Epithelial cell of prostate (primary cell): ENCODE results near the gene ALPI.

Source experiments
- DNase-seq: peaks from one replicate; pipeline ENCODE4 v3.0.0-alpha.2; 2011; ENCODE audit warnings: low read depth, low spot score
- H3K27ac ChIP-seq: fragments of 450-650 bp; 2 replicates; pipeline ENCODE4 v1.5.1; 2017; ENCODE audit warnings: mild to moderate bottlenecking

Gene ALPI

GRCh38 chr2:232493701-232494474 is 37.9 kb downstream of the ALPI start:
- no peak overlapping the region for H3K27ac ChIP-seq
- DNase-seq = no peak

- no peak for DNase-seq
- no peak overlapping the region for H3K27ac ChIP-seq
Observed at GRCh38 chr2:232494542-232494941, 38.6 kb downstream of the ALPI start.

- DNase-seq = no peak
- no peak overlapping the region for H3K27ac ChIP-seq
Observed at GRCh38 chr2:232495292-232495691, 39.3 kb downstream of the ALPI start.

- DNase-seq = no peak
- no peak overlapping the region for H3K27ac ChIP-seq
Observed at GRCh38 chr2:232496501-232497270, 40.7 kb downstream of the ALPI start.

- no peak for DNase-seq
- no peak overlapping the region for H3K27ac ChIP-seq
Observed at GRCh38 chr2:232497348-232497747, 41.4 kb downstream of the ALPI start.

GRCh38 chr2:232498452-232498851 is 42.5 kb downstream of the ALPI start:
- DNase-seq = no peak
- no peak overlapping the region for H3K27ac ChIP-seq

- H3K27ac ChIP-seq = no peak overlapping the region
- DNase-seq = no peak
Observed at GRCh38 chr2:232501331-232501771, 45.4 kb downstream of the ALPI start.

- no peak overlapping the region for H3K27ac ChIP-seq
- DNase-seq = no peak
Observed at GRCh38 chr2:232501794-232502390, 45.9 kb downstream of the ALPI start.

- DNase-seq = no peak
- no peak overlapping the region for H3K27ac ChIP-seq
Observed at GRCh38 chr2:232502511-232502910, 46.6 kb downstream of the ALPI start.

- DNase-seq = no peak
- H3K27ac ChIP-seq = no peak overlapping the region
Observed at GRCh38 chr2:232502911-232503808, 47.2 kb downstream of the ALPI start.

- DNase-seq = no peak
- H3K27ac ChIP-seq = no peak overlapping the region
Observed at GRCh38 chr2:232503809-232504323, 47.9 kb downstream of the ALPI start.

- no peak overlapping the region for H3K27ac ChIP-seq
- no peak for DNase-seq
Observed at GRCh38 chr2:232504438-232504837, 48.5 kb downstream of the ALPI start.

GRCh38 chr2:232505856-232506255 is 49.9 kb downstream of the ALPI start:
- no peak for DNase-seq
- H3K27ac ChIP-seq = no peak overlapping the region

GRCh38 chr2:232506709-232507108 is 50.8 kb downstream of the ALPI start:
- H3K27ac ChIP-seq = no peak overlapping the region
- no peak for DNase-seq

- H3K27ac ChIP-seq = no peak overlapping the region
- no peak for DNase-seq
Observed at GRCh38 chr2:232508251-232508650, 52.3 kb downstream of the ALPI start.
